A549 (cell line): ENCODE results near the gene MAF. TPM values are rescaled to one million over a fixed set of nuclear protein-coding genes. Genes with fewer than 3 reads are reported as not detected.

Experiments used
- ATAC-seq, 2 experiments: fragments of 200-7000 bp in 1 of 2; fragments of >200 bp in 1 of 2; cut with Nextera tagmentation in 1 of 2; cut with Tn5 transposase in 1 of 2; 3 replicates each; pipeline versions ENCODE4 v1.8.0 to v1.9.1; 2018 to 2020; ENCODE audit warnings: mild to moderate bottlenecking in 1 of 2, moderate library complexity in 1 of 2
- CTCF ChIA-PET: fragments of 300-600 bp; sonication (Branson Sonifier 250); formaldehyde crosslinking; extraction: SDS; loops from one replicate; lab custom pipeline; 2021; ENCODE audit warnings: antibody characterized with exemption, inconsistent platforms; lab: Yijun Ruan, JAX
- POLR2A ChIA-PET: fragments of 350-600 bp; formaldehyde crosslinking; extraction: SDS; loops from one replicate; lab custom pipeline; 2021; ENCODE audit warnings: antibody characterized with exemption, inconsistent platforms; lab: Yijun Ruan, JAX
- DNase-seq, 2 experiments: peaks; one replicate each; pipeline versions ENCODE4 v3.0.0 to v3.0.0-alpha.2; 2011 to 2016; ENCODE audit warnings: low read depth in 1 of 2, low spot score in 1 of 2
- FAIRE-seq: peaks from 2 replicates; lab custom pipeline; 2011; peaks lifted over from hg19 to GRCh38; lab: Jason Lieb, UNC
- H3K27ac ChIP-seq, 2 experiments: fragments of >200 bp; sonication (Bioruptor Twin); formaldehyde crosslinking; 3 replicates each; pipeline ENCODE4 v1.5.1; 2016 to 2017
- H3K4me1 ChIP-seq: fragments of >200 bp; sonication (Bioruptor Twin); formaldehyde crosslinking; 3 replicates; pipeline ENCODE4 v1.6.1; 2016
- H3K4me2 ChIP-seq: fragments of >200 bp; sonication (Bioruptor Twin); formaldehyde crosslinking; 3 replicates; pipeline ENCODE4 v1.6.1; 2016
- H3K4me3 ChIP-seq: fragments of >200 bp; sonication (Bioruptor Twin); formaldehyde crosslinking; 3 replicates; pipeline ENCODE4 v1.5.1; 2016
- H3K9me3 ChIP-seq: fragments of >200 bp; sonication (Bioruptor Twin); formaldehyde crosslinking; 3 replicates; pipeline ENCODE4 v1.6.1; 2016
- ATOH8 ChIP-seq: fragments of 250-450 bp; sonication (Bioruptor Pico); IDR thresholded peaks from 2 replicates; pipeline ENCODE4 v1.5.0; 2020; ENCODE audit warnings: low read depth, mild to moderate bottlenecking, moderate library complexity
- CBX8 ChIP-seq: fragments of 200-600 bp; sonication (generic); IDR thresholded peaks from 2 replicates; pipeline ENCODE4 v1.6.1; 2016
- CHD2 ChIP-seq: fragments of 150-350 bp; IDR thresholded peaks from 2 replicates; pipeline ENCODE4 v1.6.1; 2014; ENCODE audit warnings: low read length; ENCODE audit not compliant: partially characterized antibody
- CTCF ChIP-seq: fragments of >200 bp; sonication (Bioruptor Twin); formaldehyde crosslinking; IDR thresholded peaks from 3 replicates; pipeline ENCODE4 v1.5.1; 2016
- ESRRA ChIP-seq: fragments of 150-350 bp; IDR thresholded peaks from 2 replicates; pipeline ENCODE4 v1.6.1; 2014; ENCODE audit warnings: mild to moderate bottlenecking, low read length, borderline replicate concordance
- HDAC2 ChIP-seq: fragments of 200-600 bp; sonication (generic); IDR thresholded peaks from 2 replicates; pipeline ENCODE4 v1.6.1; 2016
- HMGXB4 ChIP-seq: fragments of 250-450 bp; sonication (Bioruptor Pico); IDR thresholded peaks from 2 replicates; pipeline ENCODE4 v1.5.0; 2021; ENCODE audit warnings: mild to moderate bottlenecking, moderate library complexity, borderline replicate concordance
- HOXA7 ChIP-seq: fragments of 250-450 bp; sonication (Bioruptor Pico); IDR thresholded peaks from 2 replicates; pipeline ENCODE4 v1.5.0; 2020; ENCODE audit warnings: mild to moderate bottlenecking, moderate library complexity
- HOXB13 ChIP-seq: fragments of 250-450 bp; sonication (Bioruptor Pico); IDR thresholded peaks from 2 replicates; pipeline ENCODE4 v1.5.0; 2020; ENCODE audit warnings: low read depth, mild to moderate bottlenecking, moderate library complexity
- JUN ChIP-seq, 2 experiments: fragments of >200 bp; sonication (Bioruptor Twin); formaldehyde crosslinking; IDR thresholded peaks; 2 replicates in 1 of 2; 3 replicates in 1 of 2; pipeline ENCODE4 v1.6.1; 2016 to 2017
- JUNB ChIP-seq: fragments of >200 bp; sonication (Bioruptor Twin); formaldehyde crosslinking; IDR thresholded peaks from 2 replicates; pipeline ENCODE4 v1.6.1; 2016
- MAX ChIP-seq: IDR thresholded peaks from 2 replicates; pipeline ENCODE4 v1.6.1; 2012
- PHF8 ChIP-seq: fragments of 200-600 bp; sonication (generic); IDR thresholded peaks from 2 replicates; pipeline ENCODE4 v1.6.1; 2016; ENCODE audit warnings: low read depth, mild to moderate bottlenecking, antibody characterized with exemption, moderate library complexity, borderline replicate concordance
- POLR2AphosphoS2 ChIP-seq: conservative IDR thresholded peaks from 2 replicates; pipeline ENCODE4 v1.6.1; 2012; ENCODE audit warnings: low read length, improper control_type of control experiment, inconsistent platforms
- RAD21 ChIP-seq, 2 experiments: fragments of >200 bp in 1 of 2; sonication (Bioruptor Twin) in 1 of 2; formaldehyde crosslinking in 1 of 2; IDR thresholded peaks in 1 of 2; conservative IDR thresholded peaks in 1 of 2; 2 replicates in 1 of 2; 3 replicates in 1 of 2; pipeline ENCODE4 v1.6.1; 2012 to 2018; ENCODE audit warnings: inconsistent platforms in 1 of 2
- RCOR1 ChIP-seq: fragments of 150-350 bp; IDR thresholded peaks from 2 replicates; pipeline ENCODE4 v1.6.1; 2014; ENCODE audit warnings: antibody characterized with exemption, low read length, low read depth
- REST ChIP-seq: fragments of 200-600 bp; sonication (generic); IDR thresholded peaks from 2 replicates; pipeline ENCODE4 v1.6.1; 2016; ENCODE audit warnings: antibody characterized with exemption, mild to moderate bottlenecking, moderate library complexity
- RNF2 ChIP-seq: fragments of 200-600 bp; sonication (generic); IDR thresholded peaks from 2 replicates; pipeline ENCODE4 v1.6.1; 2016; ENCODE audit warnings: low read depth, mild to moderate bottlenecking, antibody characterized with exemption, moderate library complexity, borderline replicate concordance
- TP53 ChIP-seq: fragments of 250-450 bp; sonication (Bioruptor Pico); IDR thresholded peaks from 2 replicates; pipeline ENCODE4 v1.5.0; 2021; ENCODE audit warnings: mild to moderate bottlenecking, moderate library complexity
- ZC3H11A ChIP-seq: fragments of 450-650 bp; IDR thresholded peaks from 2 replicates; pipeline ENCODE4 v1.6.1; 2014; ENCODE audit warnings: antibody characterized with exemption, mild to moderate bottlenecking
- ZSCAN20 ChIP-seq: fragments of 250-450 bp; sonication (Bioruptor Pico); IDR thresholded peaks from 2 replicates; pipeline ENCODE4 v1.8.0; 2022; ENCODE audit warnings: mild to moderate bottlenecking, moderate library complexity
- WGBS: methylation state at CpG from one replicate; pipeline ENCODE4 v1.1.6; 2017; ENCODE audit errors: missing lambda C conversion rate; 5-methylcytosine and 5-hydroxymethylcytosine counted together
- polyA plus RNA-seq, 4 experiments: library from polyadenylated mRNA; depleted of rRNA in 3 of 4; stranded (reverse); fragments of >200 nt; fragmentation: RNase III in 1 of 4; extraction: RNeasy Plus Mini Kit Qiagen cat#74134 plus additional on column Dnase treatment in 1 of 4; gene quantifications; 2 replicates in 3 of 4; 3 replicates in 1 of 4; pipeline ENCODE4 v1.2.3, GENCODE V29; 2011 to 2017

MAF gene
- polyA plus RNA-seq, 2 of the 4 experiments (the other 2 are of a cell fraction), result 0.14 to 0.37 TPM

GRCh38 chr16:79595231-79595641 lies 5.3 kb downstream of the MAF start:
- Histone ChIP-seq H3K4me2 (no peak overlapping the region), H3K4me3 (no peak overlapping the region), H3K4me1 (no peaks in the 10 kb centered on the region), H3K9me3 (no peaks in the 10 kb centered on the region), H3K27ac (no peak overlapping the region)
- POLR2A ChIA-PET, result no interaction called here
- DNase-seq (no peak), ATAC-seq (no peak), FAIRE-seq (no peak)
- WGBS, result 48% methylated on average over 5 of the region's 5 CpGs
- no peak for TF ChIP-seq RNF2
- TF ChIP-seq TP53, result no peak
- no peak for TF ChIP-seq ZC3H11A
- TF ChIP-seq CHD2, result no peak
- no peak for TF ChIP-seq PHF8
- CTCF ChIA-PET, result no interaction called here

GRCh38 chr16:79593754-79594153 lies 6.8 kb downstream of the MAF start:
- POLR2A ChIA-PET, result no interaction called here
- FAIRE-seq, result no peak

More at GRCh38 chr16:79593754-79594153, 6.8 kb downstream of the MAF start:
- ATAC-seq (no peak), DNase-seq (no peak)
- 65% methylated on average over 8 of the region's 8 CpGs for WGBS
- Histone ChIP-seq H3K4me3 (no peak overlapping the region), H3K4me2 (no peak overlapping the region), H3K4me1 (no peaks in the 10 kb centered on the region), H3K9me3 (no peaks in the 10 kb centered on the region), H3K27ac (no peak overlapping the region)
- CTCF ChIA-PET, result interaction anchor here (1.3 kb wide), 1 partner anchor 14 kb away, joined by 3 read pairs; no protein-coding TSS in a partner anchor
- TF ChIP-seq RCOR1, result no peak
- no peak for TF ChIP-seq HMGXB4
- no peak for TF ChIP-seq POLR2AphosphoS2
- no peak for TF ChIP-seq JUN (IDR thresholded peaks at IDR 0.05)
- no peak for TF ChIP-seq ESRRA
- TF ChIP-seq CBX8, result no peak
- TF ChIP-seq REST, result no peak
- TF ChIP-seq CTCF, result no peak
- no peak for TF ChIP-seq JUNB
- no peak for TF ChIP-seq HOXB13
- no peak for TF ChIP-seq TP53
- no peak for TF ChIP-seq ZSCAN20 (CRISPR knock-in tag)
- TF ChIP-seq PHF8, result no peak
- TF ChIP-seq HDAC2, result no peak
- no peak for TF ChIP-seq ATOH8 (CRISPR knock-in tag)
- no peak for TF ChIP-seq MAX
- TF ChIP-seq RAD21 (conservative IDR thresholded peaks at IDR 0.05 in 1 of 2, IDR thresholded peaks at IDR 0.05 in 1 of 2), result no peak
- TF ChIP-seq HOXA7 (CRISPR knock-in tag), result no peak
